KMS-11 (cell line): ENCODE data around the gene STK31.

Source experiments
- H2AFZ ChIP-seq: fragments of 200-600 bp; sonication (generic); 2 replicates; pipeline ENCODE4 v1.6.1; 2016; ENCODE audit warnings: antibody characterized with exemption, mixed run types, low read depth
- H3K27ac ChIP-seq: fragments of 200-600 bp; sonication (generic); 2 replicates; pipeline ENCODE4 v1.6.1; 2016; ENCODE audit warnings: mild to moderate bottlenecking, mixed run types
- H3K27me3 ChIP-seq: fragments of 200-600 bp; sonication (generic); 2 replicates; pipeline ENCODE4 v1.6.1; 2017; ENCODE audit warnings: mild to moderate bottlenecking, low read depth, mixed run types, moderate library complexity; ENCODE audit not compliant: insufficient read depth
- H3K36me3 ChIP-seq: fragments of 200-600 bp; sonication (generic); 2 replicates; pipeline ENCODE4 v1.6.1; 2017; ENCODE audit warnings: mild to moderate bottlenecking, mixed run types; ENCODE audit not compliant: insufficient read depth
- H3K4me1 ChIP-seq: fragments of 200-600 bp; sonication (generic); 2 replicates; pipeline ENCODE4 v1.6.1; 2016; ENCODE audit warnings: mild to moderate bottlenecking, low read depth, mixed run types; ENCODE audit not compliant: poor library complexity, severe bottlenecking
- H3K4me2 ChIP-seq: fragments of 200-600 bp; sonication (generic); 2 replicates; pipeline ENCODE4 v1.7.0; 2016; ENCODE audit warnings: mild to moderate bottlenecking, mixed run types
- H3K4me3 ChIP-seq: fragments of 200-600 bp; sonication (generic); IDR thresholded peaks from 2 replicates; pipeline ENCODE4 v1.6.1; 2017; ENCODE audit warnings: low read depth, low read length, mixed read lengths; ENCODE audit not compliant: insufficient read depth
- H3K79me2 ChIP-seq: fragments of 200-600 bp; sonication (generic); 2 replicates; pipeline ENCODE4 v1.6.1; 2016; ENCODE audit warnings: low read depth, mixed run types; ENCODE audit not compliant: insufficient read depth
- H3K9ac ChIP-seq: fragments of 200-600 bp; sonication (generic); 2 replicates; pipeline ENCODE4 v1.6.1; 2016; ENCODE audit warnings: mild to moderate bottlenecking, mixed run types
- H4K20me1 ChIP-seq: fragments of 200-600 bp; sonication (generic); 2 replicates; pipeline ENCODE4 v1.6.1; 2016; ENCODE audit warnings: mild to moderate bottlenecking, mixed run types; ENCODE audit not compliant: insufficient read depth
- TF ChIP-seq, protein P1 (sequence below): fragments of 200-600 bp; sonication (generic); conservative IDR thresholded peaks from 2 replicates; pipeline ENCODE4 v1.6.1; 2017; ENCODE audit warnings: low read depth, mild to moderate bottlenecking, antibody characterized with exemption, low read length, moderate library complexity, mixed read lengths

Gene STK31

DNA sequence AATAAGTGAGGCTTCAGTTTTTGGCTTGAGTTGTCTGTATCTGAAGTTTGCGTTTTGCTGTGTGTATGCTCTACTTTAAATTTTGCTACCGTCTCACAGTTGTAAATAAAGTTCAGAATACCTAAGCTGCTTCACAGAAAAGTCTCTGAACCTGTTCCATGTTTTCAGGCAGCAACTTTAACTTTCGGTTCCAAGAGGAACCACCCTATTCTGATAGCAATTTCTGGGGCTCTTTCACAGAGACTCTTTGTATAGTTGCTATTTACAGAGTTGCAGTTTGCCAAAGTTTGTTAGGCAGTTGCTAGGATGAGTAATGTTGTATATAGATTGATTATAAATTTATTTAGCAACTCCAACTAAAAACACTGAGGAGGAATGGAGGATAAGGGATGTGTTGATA is 24.3 kb upstream of the STK31 start:
- TF ChIP-seq, protein P1, sequence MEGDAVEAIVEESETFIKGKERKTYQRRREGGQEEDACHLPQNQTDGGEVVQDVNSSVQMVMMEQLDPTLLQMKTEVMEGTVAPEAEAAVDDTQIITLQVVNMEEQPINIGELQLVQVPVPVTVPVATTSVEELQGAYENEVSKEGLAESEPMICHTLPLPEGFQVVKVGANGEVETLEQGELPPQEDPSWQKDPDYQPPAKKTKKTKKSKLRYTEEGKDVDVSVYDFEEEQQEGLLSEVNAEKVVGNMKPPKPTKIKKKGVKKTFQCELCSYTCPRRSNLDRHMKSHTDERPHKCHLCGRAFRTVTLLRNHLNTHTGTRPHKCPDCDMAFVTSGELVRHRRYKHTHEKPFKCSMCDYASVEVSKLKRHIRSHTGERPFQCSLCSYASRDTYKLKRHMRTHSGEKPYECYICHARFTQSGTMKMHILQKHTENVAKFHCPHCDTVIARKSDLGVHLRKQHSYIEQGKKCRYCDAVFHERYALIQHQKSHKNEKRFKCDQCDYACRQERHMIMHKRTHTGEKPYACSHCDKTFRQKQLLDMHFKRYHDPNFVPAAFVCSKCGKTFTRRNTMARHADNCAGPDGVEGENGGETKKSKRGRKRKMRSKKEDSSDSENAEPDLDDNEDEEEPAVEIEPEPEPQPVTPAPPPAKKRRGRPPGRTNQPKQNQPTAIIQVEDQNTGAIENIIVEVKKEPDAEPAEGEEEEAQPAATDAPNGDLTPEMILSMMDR: no peak
- Histone ChIP-seq H3K4me2 (no peak overlapping the region), H3K27ac (no peak overlapping the region), H3K4me1 (no peaks in the 10 kb centered on the region), H3K36me3 (no peaks in the 10 kb centered on the region), H3K9ac (no peak overlapping the region), H3K4me3 (no peak overlapping the region), H4K20me1 (no peaks in the 10 kb centered on the region), H3K79me2 (no peaks in the 10 kb centered on the region), H3K27me3 (no peaks in the 10 kb centered on the region), H2AFZ (no peak overlapping the region)

DNA sequence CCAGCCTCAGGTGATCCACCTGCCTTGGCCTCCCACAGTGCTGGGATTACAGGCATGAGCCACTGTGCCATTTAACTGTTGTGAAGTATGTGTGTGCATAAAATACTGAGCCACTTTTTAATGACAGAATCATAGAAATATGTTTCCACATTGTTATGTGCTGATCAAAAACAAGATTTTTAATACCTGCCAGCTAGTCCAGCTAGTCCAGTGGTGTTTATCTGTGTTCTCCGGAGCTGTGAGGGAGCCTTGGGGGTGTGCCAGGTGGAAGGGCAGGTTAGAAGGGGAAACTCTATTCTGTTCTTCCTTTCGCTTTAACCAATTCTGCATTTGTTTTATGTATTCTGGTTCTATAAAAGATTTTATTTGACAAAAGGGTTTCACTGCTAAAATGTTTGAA is 23.0 kb upstream of the STK31 start:
- Histone ChIP-seq H2AFZ (no peak overlapping the region), H3K27ac (no peak overlapping the region)
- TF ChIP-seq, protein P1: no peak

DNA sequence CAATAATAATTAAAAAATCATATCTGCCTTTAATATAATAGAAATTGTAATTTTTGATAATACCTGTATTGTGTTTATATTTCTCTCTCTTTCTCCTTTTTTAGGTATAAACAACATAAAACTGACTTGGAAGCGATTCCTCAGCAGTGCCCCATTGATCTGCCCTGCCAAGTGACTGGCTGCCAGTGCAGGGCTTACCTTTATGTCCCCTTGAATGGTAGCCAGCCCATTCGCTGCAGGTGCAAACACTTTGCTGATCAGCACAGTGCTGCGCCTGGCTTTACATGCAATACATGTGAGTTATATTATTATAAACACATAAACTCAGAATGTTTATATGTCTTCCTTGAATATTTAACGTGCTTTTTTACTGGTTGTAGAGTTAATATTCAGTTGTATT is 20.9 kb upstream of the STK31 start:
- H3K9ac ChIP-seq: no peak overlapping the region
- H3K27ac ChIP-seq: no peak overlapping the region
- no peaks in the 10 kb centered on the region for H3K4me1 ChIP-seq
- no peaks in the 10 kb centered on the region for H4K20me1 ChIP-seq
- no peak overlapping the region for H3K4me2 ChIP-seq
- H3K79me2 ChIP-seq: no peaks in the 10 kb centered on the region
- H3K4me3 ChIP-seq: no peak overlapping the region
- no peaks in the 10 kb centered on the region for H3K36me3 ChIP-seq
- TF ChIP-seq, protein P1: no peak
- H3K27me3 ChIP-seq: no peaks in the 10 kb centered on the region
- H2AFZ ChIP-seq: no peak overlapping the region

More for the DNA sequence above, 23.0 kb upstream of the STK31 start:
- Histone ChIP-seq H4K20me1 (no peaks in the 10 kb centered on the region), H3K79me2 (no peaks in the 10 kb centered on the region), H3K36me3 (no peaks in the 10 kb centered on the region), H3K27me3 (no peaks in the 10 kb centered on the region), H3K9ac (no peak overlapping the region), H3K4me3 (no peak overlapping the region), H3K4me1 (no peaks in the 10 kb centered on the region), H3K4me2 (no peak overlapping the region)

DNA sequence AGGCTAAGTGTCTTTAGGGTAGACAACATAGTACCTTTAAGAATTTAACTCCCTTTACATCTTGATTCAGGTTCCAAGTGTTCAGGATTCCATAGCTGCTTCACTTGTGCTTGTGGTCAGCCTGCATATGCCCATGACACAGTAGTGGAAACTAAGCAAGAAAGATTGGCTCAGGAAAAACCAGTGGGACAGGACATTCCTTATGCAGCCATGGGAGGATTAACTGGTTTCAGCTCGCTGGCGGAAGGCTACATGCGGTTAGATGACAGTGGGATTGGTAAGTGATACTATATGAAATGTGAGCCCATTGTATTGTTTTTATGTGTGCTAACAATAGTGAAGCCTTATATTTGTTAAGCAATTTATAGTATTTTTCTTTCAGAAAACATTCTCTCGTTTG is 18.7 kb upstream of the STK31 start:
- Histone ChIP-seq H2AFZ (no peak overlapping the region), H4K20me1 (no peaks in the 10 kb centered on the region), H3K27me3 (no peaks in the 10 kb centered on the region), H3K4me1 (no peaks in the 10 kb centered on the region), H3K9ac (no peak overlapping the region), H3K36me3 (no peaks in the 10 kb centered on the region), H3K4me3 (no peak overlapping the region), H3K27ac (no peak overlapping the region), H3K4me2 (no peak overlapping the region), H3K79me2 (no peaks in the 10 kb centered on the region)
- TF ChIP-seq, protein P1: no peak
